K562 (cell line): ENCODE measurements around the gene ARAP1. TPM values are rescaled to one million over a fixed set of nuclear protein-coding genes. Genes with fewer than 3 reads are reported as not detected.

Experiments used
- ATAC-seq: fragments of 200-7000 bp; cut with Tn5 transposase; 3 replicates; pipeline ENCODE4 v1.9.1; 2020; ENCODE audit warnings: moderate library complexity
- BruUV-seq: library from RNA; stranded (reverse); fragments of 400-500 nt; replicated peaks from 2 replicates; lab custom pipeline; 2021; lab: Mats Ljungman, UMichigan
- CTCF ChIA-PET: fragments of 300-600 bp; formaldehyde crosslinking; extraction: SDS; loops from one replicate; lab custom pipeline; 2021; ENCODE audit warnings: low intra/inter-chr PET ratio; lab: Yijun Ruan, JAX
- POLR2A ChIA-PET: fragments of 300-600, 350-650 bp; sonication (Branson Sonifier 250); formaldehyde crosslinking; extraction: SDS; loops from one replicate; lab custom pipeline; 2021; ENCODE audit warnings: antibody characterized with exemption, inconsistent platforms; lab: Yijun Ruan, JAX
- DNase-seq, 4 experiments: peaks; one replicate each; pipeline versions ENCODE4 v3.0.0 to v3.0.0-alpha.2; 2011 to 2018; ENCODE audit warnings: low spot score in 3 of 4, mixed read lengths in 3 of 4; ENCODE audit errors: extremely low read depth in 1 of 4
- FAIRE-seq: peaks from 2 replicates; lab custom pipeline; 2011; peaks lifted over from hg19 to GRCh38; lab: Jason Lieb, UNC
- H2AFZ ChIP-seq: 2 replicates; pipeline ENCODE4 v1.6.0; 2011; ENCODE audit warnings: low read depth, low read length, control low read depth, inconsistent platforms
- H3K27ac ChIP-seq: fragments of 200-600 bp; 3 replicates; pipeline ENCODE4 v1.8.0; 2011; ENCODE audit warnings: low read depth, mild to moderate bottlenecking, control low read depth, inconsistent platforms, low read length, moderate library complexity, mixed read lengths; ENCODE audit errors: extremely low read depth
- H3K27me3 ChIP-seq, 2 experiments: fragments of 300-600 bp in 1 of 2; 2 replicates in 1 of 2; 3 replicates in 1 of 2; pipeline versions ENCODE4 v1.6.0 to v1.8.0; 2011; ENCODE audit warnings: inconsistent platforms in 2 of 2, low read length in 2 of 2, mild to moderate bottlenecking in 1 of 2, mixed read lengths in 1 of 2, moderate library complexity in 1 of 2; ENCODE audit not compliant: control insufficient read depth in 2 of 2, insufficient read depth in 2 of 2
- H3K36me3 ChIP-seq: fragments of 300-600 bp; 3 replicates; pipeline ENCODE4 v1.8.0; 2011; ENCODE audit warnings: mild to moderate bottlenecking, low read length, inconsistent platforms; ENCODE audit not compliant: control insufficient read depth, insufficient read depth
- H3K4me1 ChIP-seq, 2 experiments: fragments of 200-600 bp in 1 of 2; replicated peaks in 1 of 2; 2 replicates in 1 of 2; 3 replicates in 1 of 2; pipeline versions ENCODE4 v1.5.1 to v1.8.0; 2011; ENCODE audit warnings: inconsistent platforms in 2 of 2, low read length in 2 of 2, mild to moderate bottlenecking in 1 of 2, mixed read lengths in 1 of 2, moderate library complexity in 1 of 2; ENCODE audit not compliant: control insufficient read depth in 2 of 2, insufficient read depth in 2 of 2
- H3K4me2 ChIP-seq: 2 replicates; pipeline ENCODE4 v1.6.1; 2011; ENCODE audit warnings: low read length, control low read depth, inconsistent platforms, mixed read lengths; ENCODE audit not compliant: insufficient read depth
- H3K4me3 ChIP-seq: fragments of 200-600 bp; sonication (generic), shearing (Covaris generic); 2 replicates; pipeline ENCODE4 v1.5.1; 2016; ENCODE audit warnings: control low read depth, inconsistent platforms
- H3K79me2 ChIP-seq: fragments of 200-600 bp; 3 replicates; pipeline ENCODE4 v1.8.0; 2011; ENCODE audit warnings: low read length, inconsistent platforms; ENCODE audit not compliant: control insufficient read depth, insufficient read depth
- H3K9ac ChIP-seq, 2 experiments: 2 replicates each; pipeline versions ENCODE4 v1.6.0 to v1.6.1; 2011; ENCODE audit warnings: low read depth in 2 of 2, low read length in 2 of 2, control low read depth in 1 of 2, inconsistent platforms in 1 of 2, mild to moderate bottlenecking in 1 of 2, mixed read lengths in 1 of 2; ENCODE audit not compliant: insufficient read depth in 1 of 2
- H3K9me1 ChIP-seq: one replicate; pipeline ENCODE4 v1.6.0; 2011; ENCODE audit warnings: inconsistent platforms, mild to moderate bottlenecking, low read length, moderate library complexity; ENCODE audit not compliant: control insufficient read depth, insufficient read depth
- H3K9me3 ChIP-seq: replicated peaks from 2 replicates; pipeline ENCODE4 v1.5.1; 2011; ENCODE audit warnings: low read depth, low read length, inconsistent platforms; ENCODE audit not compliant: control insufficient read depth, insufficient read depth
- H4K20me1 ChIP-seq: replicated peaks from 2 replicates; pipeline ENCODE4 v1.6.1; 2011; ENCODE audit warnings: low read length, inconsistent platforms, mixed read lengths; ENCODE audit not compliant: control insufficient read depth, insufficient read depth
- FIP1L1 ChIP-seq: fragments of 200-400 bp; formaldehyde crosslinking; IDR thresholded peaks from 2 replicates; pipeline ENCODE4 v1.6.1; 2018; ENCODE audit warnings: mild to moderate bottlenecking, low read depth, low read length; ENCODE audit not compliant: poor library complexity, severe bottlenecking
- FOXJ2 ChIP-seq: fragments of 200-800 bp; sonication (Bioruptor generic); IDR thresholded peaks from 2 replicates; pipeline ENCODE4 v1.6.1; 2016; ENCODE audit warnings: missing genetic modification characterization, missing compliant biosample characterization
- GTF2E2 ChIP-seq: fragments of 200-800 bp; sonication (Bioruptor generic); IDR thresholded peaks from 2 replicates; pipeline ENCODE4 v1.6.1; 2016; ENCODE audit warnings: missing genetic modification characterization, missing compliant biosample characterization
- ID3 ChIP-seq, 2 experiments: fragments of 250-450 bp in 1 of 2; fragments of 450-650 bp in 1 of 2; sonication (Bioruptor Pico) in 1 of 2; IDR thresholded peaks; 2 replicates each; pipeline versions ENCODE4 v1.6.1 to v1.8.0; 2016 to 2021; ENCODE audit warnings: mild to moderate bottlenecking in 2 of 2, moderate library complexity in 2 of 2, missing compliant biosample characterization in 1 of 2, missing genetic modification characterization in 1 of 2
- MAFG ChIP-seq: fragments of 450-650 bp; conservative IDR thresholded peaks from 2 replicates; pipeline ENCODE4 v1.6.1; 2016; ENCODE audit warnings: missing genetic modification characterization, missing compliant biosample characterization
- PCBP2 ChIP-seq: fragments of 200-400 bp; formaldehyde crosslinking; IDR thresholded peaks from 2 replicates; pipeline ENCODE4 v1.6.1; 2018; ENCODE audit warnings: low read length, low read depth, mild to moderate bottlenecking, moderate library complexity; ENCODE audit not compliant: poor library complexity, severe bottlenecking
- TCF15 ChIP-seq: fragments of 250-450 bp; sonication (Bioruptor Pico); IDR thresholded peaks from 2 replicates; pipeline ENCODE4 v1.8.0; 2022; ENCODE audit warnings: moderate library complexity, mild to moderate bottlenecking, inconsistent platforms
- WGBS: fragments of 100-300 bp; shearing (Covaris generic); methylation state at CpG from one replicate; pipeline ENCODE4 v1.1.6; 2016; ENCODE audit warnings: low coverage, mixed read lengths; ENCODE audit not compliant: insufficient coverage; ENCODE audit errors: missing lambda C conversion rate; 5-methylcytosine and 5-hydroxymethylcytosine counted together
- in situ Hi-C: fragments of 300-500 bp; cut with MboI; formaldehyde crosslinking; loops from 4 replicates; pipeline ENCODE4 v1.15.0; 2018; ENCODE audit warnings: inconsistent platforms, mixed read lengths
- intact Hi-C: fragments of 100-400 bp; cut with micrococcal nuclease; formaldehyde crosslinking; loops from 2 replicates; pipeline ENCODE4 v1.14.2; 2022
- polyA plus RNA-seq, 8 experiments: library from polyadenylated mRNA; depleted of rRNA in 4 of 8; stranded (reverse) in 5 of 8; unstranded in 3 of 8; fragments of >200 nt; fragmentation: Nextera tagmentation in 2 of 8; fragmentation: Illumina TruSeq in 1 of 8; extraction: Ambion mirVana in 2 of 8; extraction: Trizol in 1 of 8; gene quantifications; 2 replicates each; pipeline versions ENCODE4 v1.2.1 to v1.2.3, GENCODE V29; 2011 to 2014; ENCODE audit warnings: inconsistent platforms in 1 of 8, missing spikeins in 1 of 8
- total RNA-seq, 7 experiments: library from RNA; depleted of rRNA in 6 of 7; stranded (reverse); fragments of >200 nt in 6 of 7; fragmentation: Illumina TruSeq in 2 of 7; extraction: Trizol in 2 of 7; gene quantifications; 2 replicates each; pipeline versions ENCODE4 v1.2.1 to v1.2.3, GENCODE V29; 2011 to 2021; ENCODE audit warnings: low replicate concordance in 1 of 7
- TF ChIP-seq, protein P1 (sequence below): fragments of 250-450 bp; sonication (Bioruptor Pico); IDR thresholded peaks from 2 replicates; pipeline ENCODE4 v1.8.0; 2021; ENCODE audit warnings: moderate library complexity, mild to moderate bottlenecking, inconsistent platforms

The ARAP1 gene
- total and polyA plus RNA-seq, 9 of the 15 experiments (the other 6 are each of a cell fraction or from before 2014, with no cell fraction given) = 0.23 to 67.0 (median 24.6) TPM

DNA sequence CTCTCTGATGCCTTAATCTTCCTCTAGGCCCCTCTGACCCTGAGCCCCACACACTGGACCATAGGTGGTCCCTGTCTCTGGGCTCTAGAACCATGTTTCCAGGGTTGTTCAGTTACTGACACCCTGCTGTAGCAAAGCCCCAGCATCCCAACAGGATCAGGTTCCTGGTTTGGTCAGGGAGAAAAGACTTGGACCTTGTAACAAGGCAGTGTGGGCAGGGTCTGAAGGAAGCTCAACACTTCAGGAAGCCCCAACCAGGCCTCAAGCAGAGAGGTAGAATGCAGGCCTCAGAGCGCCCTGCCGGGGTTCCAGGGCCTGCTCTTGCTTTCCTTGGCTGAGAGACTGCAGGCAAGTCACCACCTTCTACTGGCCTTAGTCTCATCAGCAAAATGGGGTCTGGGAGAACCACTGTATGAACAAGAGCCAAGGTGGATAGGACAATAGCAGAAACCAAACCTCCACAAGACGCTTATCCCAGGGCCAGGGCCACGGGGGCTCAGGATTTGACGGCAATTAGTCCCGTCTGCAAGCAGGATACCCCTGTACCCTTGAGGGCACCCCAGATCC is 4.8 kb downstream of the ARAP1 start:
- Histone ChIP-seq H3K4me1 (peaks cover 58 to 79% of the 10 kb centered on the region in 2 experiments), H4K20me1 (peaks cover 12% of the 10 kb centered on the region), H2AFZ (no peak overlapping the region), H3K9me3 (no peaks in the 10 kb centered on the region), H3K9ac (peak overlapping the region in 1 of 2 experiments; percentile 69; a peak in 2 of 4 replicates), H3K27ac (no peak overlapping the region), H3K27me3 (no peaks in the 10 kb centered on the region), H3K4me2 (no peak overlapping the region), H3K9me1 (peaks cover 16% of the 10 kb centered on the region), H3K36me3 (peaks cover 23% of the 10 kb centered on the region; the same call in 2 of the 3 replicates), H3K79me2 (peaks cover 87% of the 10 kb centered on the region), H3K4me3 (no peak overlapping the region)
- in situ Hi-C loops (no loop called here), intact Hi-C loops (no loop called here)
- POLR2A ChIA-PET = interaction anchor here (0.9 kb wide), 1 partner anchor 11 kb away, joined by 3 read pairs; no protein-coding TSS in a partner anchor
- DNase-seq (no peak), FAIRE-seq (no peak), ATAC-seq (no peak)
- no peak for TF ChIP-seq FIP1L1
- TF ChIP-seq MAFG = no peak
- no peak for TF ChIP-seq GTF2E2 (tag)
- TF ChIP-seq TCF15 (CRISPR knock-in tag) = no peak
- no peak for TF ChIP-seq PCBP2
- TF ChIP-seq, protein P1, sequence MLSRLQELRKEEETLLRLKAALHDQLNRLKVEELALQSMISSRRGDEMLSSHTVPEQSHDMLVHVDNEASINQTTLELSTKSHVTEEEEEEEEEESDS = no peak
- no peak for TF ChIP-seq ID3 (CRISPR knock-in tag; IDR thresholded peaks at IDR 0.05)
- no peak for TF ChIP-seq ID3 (tag; IDR thresholded peaks at IDR 0.05)
- no peak for TF ChIP-seq FOXJ2 (tag)
- CTCF ChIA-PET = no interaction called here
- no TSS peak for BruUV-seq
- 89% methylated on average over 6 of the region's 6 CpGs for WGBS
